UCSD-AML1 (cell line): ENCODE results near the gene KIF18B.

ENCODE experiments used
- DNase-seq: peaks from one replicate; lab custom pipeline; 2025; ENCODE audit not compliant: unreplicated experiment; lab: John Stamatoyannopoulos, UW

The KIF18B gene

GRCh38 chr17:44941712-44942331 lies 5.8 kb downstream of the KIF18B start:
- DNase-seq: no peak

- no peak for DNase-seq
These were observed 6.8 kb downstream of the KIF18B start for GRCh38 chr17:44940768-44941167.

- DNase-seq: no peak
These were observed 7.3 kb downstream of the KIF18B start for GRCh38 chr17:44940317-44940716.

GRCh38 chr17:44935116-44935515 lies 12.5 kb downstream of the KIF18B start:
- no peak for DNase-seq

GRCh38 chr17:44934745-44935105 lies 12.8 kb downstream of the KIF18B start:
- no peak for DNase-seq

GRCh38 chr17:44933824-44934744 lies 13.5 kb downstream of the KIF18B start:
- DNase-seq: no peak

GRCh38 chr17:44932787-44933097 lies 14.8 kb downstream of the KIF18B start:
- no peak for DNase-seq

- DNase-seq: no peak
These were observed 15.3 kb downstream of the KIF18B start for GRCh38 chr17:44932096-44932786.

GRCh38 chr17:44931376-44931775 lies 16.2 kb downstream of the KIF18B start:
- no peak for DNase-seq

- no peak for DNase-seq
These were observed 16.9 kb downstream of the KIF18B start for GRCh38 chr17:44930667-44931066.

- no peak for DNase-seq
These were observed 18.4 kb downstream of the KIF18B start for GRCh38 chr17:44928950-44929720.

- DNase-seq: no peak
These were observed 19.4 kb downstream of the KIF18B start for GRCh38 chr17:44928136-44928535.

- no peak for DNase-seq
These were observed 19.9 kb downstream of the KIF18B start for GRCh38 chr17:44927696-44928095.

- no peak for DNase-seq
These were observed 20.6 kb downstream of the KIF18B start for GRCh38 chr17:44926821-44927525.

- no peak for DNase-seq
These were observed 21.6 kb downstream of the KIF18B start for GRCh38 chr17:44925731-44926697.

GRCh38 chr17:44924107-44924544 lies 23.4 kb downstream of the KIF18B start:
- DNase-seq: no peak

GRCh38 chr17:44922746-44923470 lies 24.7 kb downstream of the KIF18B start:
- no peak for DNase-seq

- DNase-seq: no peak
These were observed 25.4 kb downstream of the KIF18B start for GRCh38 chr17:44922136-44922535.
